Activated naive CD4-positive, alpha-beta T cell treated with anti-CD3 and anti-CD28 coated beads, Interleukin-2, amount 10 ng/mL, durations not matched to agents 7 days and 5 days (primary cell): ENCODE results near the gene DDX28.

ENCODE experiments used
- CTCF ChIA-PET: fragments of 350-600 bp; sonication (Branson Sonifier 250); formaldehyde crosslinking; loops from one replicate; lab custom pipeline; 2021; ENCODE audit warnings: antibody characterized with exemption; lab: Charles Lee
- DNase-seq: peaks from one replicate; pipeline ENCODE4 v3.0.0-alpha.2; 2020
- H3K27ac Mint-ChIP-seq: one replicate; pipeline ENCODE4 v1.8.0; 2021; ENCODE audit warnings: mild to moderate bottlenecking, moderate library complexity, mixed read lengths
- H3K27me3 Mint-ChIP-seq: one replicate; pipeline ENCODE4 v1.8.0; 2021; ENCODE audit warnings: mild to moderate bottlenecking, mixed read lengths
- H3K36me3 Mint-ChIP-seq: one replicate; pipeline ENCODE4 v1.8.0; 2021; ENCODE audit warnings: mixed read lengths
- H3K4me1 Mint-ChIP-seq: one replicate; pipeline ENCODE4 v1.8.0; 2021; ENCODE audit warnings: mixed read lengths
- H3K4me3 Mint-ChIP-seq: one replicate; pipeline ENCODE4 v1.8.0; 2021; ENCODE audit warnings: mild to moderate bottlenecking, moderate library complexity, mixed read lengths
- H3K9me3 Mint-ChIP-seq: one replicate; pipeline ENCODE4 v1.8.0; 2021; ENCODE audit warnings: mixed read lengths

Gene DDX28, protein sequence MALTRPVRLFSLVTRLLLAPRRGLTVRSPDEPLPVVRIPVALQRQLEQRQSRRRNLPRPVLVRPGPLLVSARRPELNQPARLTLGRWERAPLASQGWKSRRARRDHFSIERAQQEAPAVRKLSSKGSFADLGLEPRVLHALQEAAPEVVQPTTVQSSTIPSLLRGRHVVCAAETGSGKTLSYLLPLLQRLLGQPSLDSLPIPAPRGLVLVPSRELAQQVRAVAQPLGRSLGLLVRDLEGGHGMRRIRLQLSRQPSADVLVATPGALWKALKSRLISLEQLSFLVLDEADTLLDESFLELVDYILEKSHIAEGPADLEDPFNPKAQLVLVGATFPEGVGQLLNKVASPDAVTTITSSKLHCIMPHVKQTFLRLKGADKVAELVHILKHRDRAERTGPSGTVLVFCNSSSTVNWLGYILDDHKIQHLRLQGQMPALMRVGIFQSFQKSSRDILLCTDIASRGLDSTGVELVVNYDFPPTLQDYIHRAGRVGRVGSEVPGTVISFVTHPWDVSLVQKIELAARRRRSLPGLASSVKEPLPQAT

DNA sequence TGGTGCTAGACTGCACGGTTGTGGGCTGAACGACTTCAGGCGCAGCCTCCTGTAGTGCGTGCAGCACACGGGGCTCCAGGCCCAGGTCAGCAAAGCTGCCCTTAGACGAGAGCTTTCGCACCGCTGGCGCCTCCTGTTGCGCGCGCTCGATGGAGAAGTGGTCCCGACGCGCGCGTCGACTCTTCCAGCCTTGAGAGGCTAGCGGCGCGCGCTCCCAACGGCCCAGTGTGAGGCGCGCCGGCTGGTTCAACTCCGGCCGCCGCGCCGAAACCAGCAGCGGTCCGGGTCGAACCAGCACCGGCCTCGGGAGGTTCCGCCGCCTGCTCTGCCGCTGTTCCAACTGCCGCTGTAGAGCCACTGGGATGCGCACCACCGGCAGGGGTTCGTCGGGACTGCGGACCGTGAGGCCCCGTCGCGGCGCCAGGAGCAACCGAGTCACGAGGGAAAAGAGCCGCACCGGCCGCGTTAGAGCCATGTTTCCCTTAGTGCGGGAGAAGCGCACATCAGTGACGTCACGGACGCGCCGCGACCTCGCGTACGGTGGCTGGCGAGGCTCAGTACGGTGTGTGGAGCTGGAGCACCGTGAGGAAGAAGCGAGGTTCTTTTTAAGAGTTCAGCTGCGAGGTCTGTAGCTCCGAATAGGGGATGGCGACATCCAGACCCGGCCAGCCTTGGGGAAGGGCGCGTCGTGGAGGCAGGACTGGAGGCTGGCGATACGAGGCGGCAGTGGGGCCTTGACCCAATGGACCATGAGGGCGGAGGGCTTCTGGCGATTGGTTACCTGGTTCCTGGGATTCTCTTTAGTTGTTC lies at the start of gene DDX28, which contains the start of gene DUS2:
TSS of gene DDX28 (minus strand) at position 505 of the 810 bp plus-strand sequence. CDS start at position 475, 30 bp downstream.
TSS of gene DUS2 (plus strand) at position 557 of the 810 bp plus-strand sequence. CDS start 14,740 bp downstream, outside the sequence.
- Mint-ChIP-seq H3K27me3 (no peaks in the 10 kb centered on the region), H3K9me3 (no peaks in the 10 kb centered on the region), H3K36me3 (peaks cover 29% of the 10 kb centered on the region), H3K4me3 (peak within 1 kb of the TSS; percentile 97), H3K27ac (peak within 1 kb of the TSS; percentile 94), H3K4me1 (peaks cover 28% of the 10 kb centered on the region)
- peak; percentile 95 for DNase-seq
- CTCF ChIA-PET, result interaction anchor here (0.6 to 2.1 kb wide), 14 partner anchors 18 to 207 kb away, joined by 3 to 7 read pairs (median 4); partner anchors contain the start of genes DPEP2 and PSMB10

DNA sequence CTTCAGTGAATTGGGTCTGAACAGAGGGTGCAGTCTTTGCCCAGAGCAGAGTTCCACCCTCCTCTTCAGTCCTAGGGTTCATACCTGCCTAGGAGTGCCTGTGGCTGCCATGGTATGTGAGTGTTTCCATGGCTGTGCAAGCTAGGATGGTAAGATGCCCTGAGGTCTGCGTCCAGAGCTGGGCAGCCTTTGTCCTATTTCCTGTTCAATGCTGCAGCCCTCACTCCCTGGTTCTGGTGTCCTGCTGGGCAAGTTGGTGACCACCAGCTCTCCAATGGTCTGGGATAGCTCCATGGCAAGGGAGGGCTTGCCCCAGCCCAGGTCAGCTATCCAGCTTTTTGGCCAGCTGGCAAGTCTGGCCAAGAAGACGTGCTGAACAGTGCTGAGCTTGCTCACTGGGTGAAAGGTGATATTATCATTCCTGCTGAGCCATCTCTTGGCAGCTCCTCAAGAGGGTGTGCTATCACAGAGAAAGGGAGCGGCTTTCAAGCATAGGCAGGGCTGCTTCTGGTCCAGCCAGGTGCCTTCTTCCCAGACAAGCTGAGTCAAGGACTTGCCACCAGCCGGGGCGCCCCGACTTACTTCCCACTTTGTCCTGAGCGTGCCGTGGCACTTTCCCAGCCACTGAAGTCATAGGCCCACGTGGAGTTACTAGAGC lies 49.1 kb upstream of the DDX28 start:
- no peaks in the 10 kb centered on the region for H3K27me3 Mint-ChIP-seq
- CTCF ChIA-PET, result interaction anchor here (0.6 to 7.8 kb wide), 9 partner anchors 12 to 209 kb away, joined by 3 to 64 read pairs (median 5); partner anchors contain the start of gene NFATC3
- no peak for DNase-seq
- H3K4me3 Mint-ChIP-seq, result no peak overlapping the region
- H3K27ac Mint-ChIP-seq, result no peak overlapping the region
- H3K9me3 Mint-ChIP-seq, result no peaks in the 10 kb centered on the region
- H3K4me1 Mint-ChIP-seq, result peaks cover 90% of the 10 kb centered on the region
- H3K36me3 Mint-ChIP-seq, result peaks cover 62% of the 10 kb centered on the region

- Mint-ChIP-seq H3K36me3 (peaks cover 61% of the 10 kb centered on the region), H3K4me1 (peaks cover 91% of the 10 kb centered on the region), H3K27ac (peak overlapping the region; percentile 92), H3K9me3 (no peaks in the 10 kb centered on the region), H3K4me3 (no peak overlapping the region), H3K27me3 (no peaks in the 10 kb centered on the region)
- DNase-seq, result no peak
- CTCF ChIA-PET, result interaction anchor here (0.6 to 7.8 kb wide), 9 partner anchors 8 to 292 kb away, joined by 3 to 64 read pairs (median 8); partner anchors contain the start of gene NFATC3
These were observed 48.5 kb upstream of the DDX28 start for GRCh38 chr16:68071518-68071901.

DNA sequence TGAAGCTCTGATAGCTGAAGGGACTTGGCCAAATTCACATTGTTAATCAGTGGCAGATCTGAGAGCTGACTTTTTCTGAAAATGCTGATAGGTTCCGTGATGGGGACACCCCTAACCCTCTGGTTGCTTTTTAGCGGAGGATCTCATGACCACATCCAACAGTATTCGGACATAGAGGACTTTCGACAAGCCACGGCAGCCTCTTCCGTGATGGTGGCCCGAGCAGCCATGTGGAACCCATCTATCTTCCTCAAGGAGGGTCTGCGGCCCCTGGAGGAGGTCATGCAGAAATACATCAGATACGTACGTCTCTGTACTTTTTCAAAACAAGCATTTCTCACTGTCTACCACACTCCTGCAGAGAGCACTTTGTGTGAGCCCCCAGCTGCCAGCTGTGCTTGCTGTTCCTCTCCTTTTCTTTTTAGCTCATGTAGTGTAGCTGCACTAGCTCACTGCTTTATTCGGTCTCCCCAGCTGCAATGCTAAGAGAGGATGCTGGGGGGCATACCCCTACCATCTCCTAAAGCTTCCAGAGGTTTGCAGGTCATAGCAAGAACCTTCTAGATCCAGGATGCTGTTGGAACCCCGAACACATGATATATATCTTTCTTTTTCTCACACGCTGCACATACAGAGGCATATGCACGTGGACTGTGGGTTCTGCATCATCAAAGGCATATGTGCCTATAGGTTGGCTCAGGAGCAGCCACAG lies 47.9 kb upstream of the DDX28 start:
- Mint-ChIP-seq H3K27ac (peak overlapping the region; percentile 92), H3K9me3 (no peaks in the 10 kb centered on the region), H3K36me3 (peaks cover 59% of the 10 kb centered on the region), H3K27me3 (no peaks in the 10 kb centered on the region), H3K4me1 (peaks cover 91% of the 10 kb centered on the region), H3K4me3 (peak overlapping the region; percentile 49)
- peak; percentile 42 for DNase-seq
- CTCF ChIA-PET, result interaction anchor here (0.6 to 7.8 kb wide), 13 partner anchors 9 to 293 kb away, joined by 3 to 64 read pairs (median 3); partner anchors contain the start of gene NFATC3

DNA sequence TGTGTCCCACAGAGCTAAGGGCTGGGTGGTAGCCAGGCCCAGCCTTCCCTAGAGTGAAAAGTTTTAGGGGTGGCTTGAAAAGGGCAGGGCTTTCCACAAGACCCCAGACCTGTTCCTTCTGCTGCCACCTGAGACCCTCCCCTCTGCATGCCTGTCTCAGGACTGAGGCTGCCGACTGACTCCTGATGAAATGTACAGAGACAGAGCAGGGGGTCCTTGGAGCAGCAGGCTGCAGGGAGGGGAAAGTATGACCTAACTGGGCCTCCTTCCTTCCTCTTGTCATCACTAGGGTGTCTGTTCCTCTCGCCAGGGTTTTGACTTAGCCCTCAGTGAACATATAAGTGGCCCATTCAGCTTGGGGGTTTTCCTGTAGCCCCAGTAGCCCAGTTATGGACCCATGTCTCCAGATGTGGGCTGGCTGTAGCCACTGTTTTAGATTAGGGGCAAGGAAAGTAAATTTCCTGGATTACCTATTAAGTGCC lies 47.3 kb upstream of the DDX28 start:
- peak; percentile 37 for DNase-seq
- no peaks in the 10 kb centered on the region for H3K27me3 Mint-ChIP-seq
- peak overlapping the region; percentile 92 for H3K27ac Mint-ChIP-seq
- H3K36me3 Mint-ChIP-seq, result peaks cover 52% of the 10 kb centered on the region
- peaks cover 91% of the 10 kb centered on the region for H3K4me1 Mint-ChIP-seq
- H3K9me3 Mint-ChIP-seq, result no peaks in the 10 kb centered on the region
- H3K4me3 Mint-ChIP-seq, result peak overlapping the region; percentile 49
- CTCF ChIA-PET, result interaction anchor here (0.5 to 7.8 kb wide), 12 partner anchors 9 to 255 kb away, joined by 3 to 64 read pairs (median 4); partner anchors contain the start of gene NFATC3

DNA sequence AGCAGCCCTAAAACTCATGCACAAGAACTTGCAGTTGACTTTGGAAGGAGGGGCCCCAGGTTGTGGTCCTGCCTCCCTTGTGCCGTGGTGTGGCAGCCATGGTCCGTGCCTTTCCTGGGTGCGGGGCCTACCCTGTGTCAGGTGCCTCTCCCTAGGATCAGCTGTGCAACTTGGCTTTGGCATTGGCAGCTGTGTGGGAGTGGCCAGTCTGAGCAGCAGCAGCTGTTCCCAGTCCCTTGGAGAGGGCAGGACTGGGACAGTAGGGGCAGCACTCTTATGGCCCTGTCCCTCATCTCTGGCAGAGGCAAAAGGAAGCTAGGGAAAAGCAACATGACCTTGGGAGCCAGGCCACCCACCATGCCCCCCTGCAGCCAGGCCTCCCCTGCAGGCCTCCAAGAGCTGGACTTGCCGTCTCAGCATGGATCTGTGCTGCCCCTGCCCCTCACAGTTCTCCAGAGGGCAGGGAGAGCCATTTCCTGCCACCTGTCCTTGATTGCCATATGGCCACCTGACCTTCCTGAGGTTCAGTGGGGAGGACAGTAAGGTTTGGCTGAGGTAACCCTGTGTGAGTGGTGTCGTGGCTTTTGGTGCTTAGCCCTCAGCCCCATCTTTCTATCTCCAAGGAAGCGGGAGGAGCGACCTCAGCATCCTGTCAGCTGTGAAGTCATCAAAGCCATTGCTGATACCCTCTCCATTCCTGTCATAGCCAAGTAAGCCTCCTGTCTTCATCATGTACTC lies 46.6 kb upstream of the DDX28 start:
- no peaks in the 10 kb centered on the region for H3K9me3 Mint-ChIP-seq
- peak overlapping the region; percentile 92 for H3K27ac Mint-ChIP-seq
- H3K4me3 Mint-ChIP-seq, result peak overlapping the region; percentile 49
- H3K4me1 Mint-ChIP-seq, result peaks cover 91% of the 10 kb centered on the region
- CTCF ChIA-PET, result interaction anchor here (0.5 to 7.8 kb wide), 12 partner anchors 8 to 254 kb away, joined by 3 to 64 read pairs (median 4); partner anchors contain the start of gene NFATC3
- peaks cover 48% of the 10 kb centered on the region for H3K36me3 Mint-ChIP-seq
- peak; percentile 79 for DNase-seq
- H3K27me3 Mint-ChIP-seq, result no peaks in the 10 kb centered on the region

DNA sequence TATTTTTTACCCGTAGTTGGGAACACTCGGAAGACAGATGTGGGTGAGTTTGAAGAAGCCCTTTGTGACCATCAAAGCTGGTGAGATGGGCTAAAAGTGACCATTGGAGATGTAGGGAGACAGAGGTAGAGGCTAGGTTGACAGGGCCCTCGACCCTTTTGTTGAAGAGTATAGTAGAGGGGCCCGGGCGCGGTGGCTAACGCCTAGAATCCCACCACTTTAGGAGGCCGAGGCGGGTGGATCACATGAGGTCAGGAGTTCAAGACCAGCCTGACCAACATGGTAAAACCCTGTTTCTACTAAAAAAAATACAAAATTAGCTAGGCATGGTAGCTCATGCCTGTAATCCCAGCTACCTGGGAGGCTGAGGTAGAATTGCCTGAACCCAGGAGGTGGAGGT lies 45.9 kb upstream of the DDX28 start:
- no peak for DNase-seq
- peaks cover 47% of the 10 kb centered on the region for H3K36me3 Mint-ChIP-seq
- CTCF ChIA-PET, result interaction anchor here (1.1 to 7.8 kb wide), 5 partner anchors 11 to 252 kb away, joined by 4 to 64 read pairs (median 12); partner anchors contain the start of gene NFATC3
- peaks cover 91% of the 10 kb centered on the region for H3K4me1 Mint-ChIP-seq
- H3K4me3 Mint-ChIP-seq, result no peak overlapping the region
- H3K9me3 Mint-ChIP-seq, result no peaks in the 10 kb centered on the region
- no peaks in the 10 kb centered on the region for H3K27me3 Mint-ChIP-seq
- peak overlapping the region; percentile 55 for H3K27ac Mint-ChIP-seq

DNA sequence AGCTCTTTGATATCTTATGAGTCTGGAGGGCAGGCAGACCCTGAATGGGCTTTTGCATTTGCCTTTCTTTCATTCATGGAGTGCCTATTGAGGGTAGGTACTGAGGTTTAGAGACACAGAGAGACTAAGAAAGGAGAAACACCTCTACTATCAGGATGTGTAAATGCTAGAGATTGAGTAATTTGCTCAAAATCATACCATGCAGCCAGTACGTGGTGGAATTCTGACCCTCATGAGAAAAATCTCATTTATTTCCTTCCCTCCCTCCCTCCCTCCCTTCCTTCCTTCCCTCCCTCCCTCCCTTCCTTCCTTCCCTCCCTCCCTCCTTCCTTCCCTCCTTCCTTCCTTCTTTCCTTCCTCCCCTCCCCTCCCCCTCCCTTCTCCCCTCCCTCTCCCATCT lies 43.7 kb upstream of the DDX28 start:
- no peak for DNase-seq
- Mint-ChIP-seq H3K9me3 (no peaks in the 10 kb centered on the region), H3K36me3 (peaks cover 44% of the 10 kb centered on the region), H3K27me3 (no peaks in the 10 kb centered on the region), H3K4me3 (no peak overlapping the region), H3K4me1 (peaks cover 89% of the 10 kb centered on the region), H3K27ac (peak overlapping the region; percentile 24)
- CTCF ChIA-PET, result interaction anchor here (0.7 to 6.5 kb wide), 5 partner anchors 16 to 248 kb away, joined by 3 to 41 read pairs (median 5); partner anchors contain the start of genes NFATC3 and NRN1L

- Mint-ChIP-seq H3K27ac (peak overlapping the region; percentile 65), H3K36me3 (peaks cover 45% of the 10 kb centered on the region), H3K4me3 (no peak overlapping the region), H3K27me3 (no peaks in the 10 kb centered on the region), H3K4me1 (peaks cover 88% of the 10 kb centered on the region), H3K9me3 (no peaks in the 10 kb centered on the region)
- CTCF ChIA-PET, result interaction anchor here (0.7 to 6.5 kb wide), 13 partner anchors 9 to 545 kb away, joined by 3 to 41 read pairs (median 6); partner anchors contain the start of genes NFATC3 and NRN1L
- no peak for DNase-seq
These were observed 42.8 kb upstream of the DDX28 start for GRCh38 chr16:68065716-68066305.

GRCh38 chr16:68064791-68065365 lies 41.8 kb upstream of the DDX28 start:
- no peaks in the 10 kb centered on the region for H3K27me3 Mint-ChIP-seq
- no peak overlapping the region for H3K4me3 Mint-ChIP-seq
- peak; percentile 85 for DNase-seq
- peaks cover 83% of the 10 kb centered on the region for H3K4me1 Mint-ChIP-seq
- CTCF ChIA-PET, result interaction anchor here (0.9 to 6.5 kb wide), 17 partner anchors 10 to 544 kb away, joined by 3 to 41 read pairs (median 5); partner anchors contain the start of genes NFATC3 and PSMB10
- H3K9me3 Mint-ChIP-seq, result no peaks in the 10 kb centered on the region
- H3K27ac Mint-ChIP-seq, result peak overlapping the region; percentile 88
- peaks cover 47% of the 10 kb centered on the region for H3K36me3 Mint-ChIP-seq

DNA sequence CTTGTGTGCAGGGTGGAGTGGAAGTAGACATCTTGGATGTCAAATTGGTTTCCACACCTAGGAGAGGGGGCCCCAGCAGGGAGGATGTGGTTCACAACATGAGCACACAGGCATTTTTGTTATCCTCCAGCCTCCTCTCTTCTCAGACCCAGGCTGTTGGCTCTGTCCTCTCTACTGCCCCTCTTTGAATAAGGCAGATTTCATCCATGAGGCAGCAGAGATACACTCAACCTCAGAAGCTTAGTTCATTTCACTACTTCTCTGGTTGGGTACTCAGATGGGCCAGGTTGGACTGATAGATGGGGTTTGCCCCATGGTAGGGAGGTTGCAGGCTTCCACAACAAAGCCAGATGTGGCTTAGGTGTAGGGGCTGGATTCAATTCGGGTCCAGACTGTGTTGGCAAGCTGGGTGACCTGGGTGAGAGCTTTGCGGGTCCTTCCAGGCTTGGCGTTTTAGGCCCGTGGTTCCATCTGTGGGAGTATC lies 39.9 kb upstream of the DDX28 start:
- Mint-ChIP-seq H3K27ac (peak overlapping the region; percentile 93), H3K27me3 (no peaks in the 10 kb centered on the region), H3K9me3 (no peaks in the 10 kb centered on the region), H3K4me1 (peaks cover 84% of the 10 kb centered on the region), H3K36me3 (peaks cover 55% of the 10 kb centered on the region), H3K4me3 (no peak overlapping the region)
- peak; percentile 67 for DNase-seq
- CTCF ChIA-PET, result interaction anchor here (0.7 to 6.5 kb wide), 10 partner anchors 12 to 247 kb away, joined by 3 to 41 read pairs (median 4); partner anchors contain the start of genes NFATC3 and PSMB10
